ENCODE data around the gene SSR4. TPM values are rescaled to one million over a fixed set of nuclear protein-coding genes. Genes with fewer than 3 reads are reported as not detected.

SSR4 gene
- total and polyA plus RNA-seq, 2 donors (not counting 1 experiment from before 2014, with no cell fraction given): 134 to 297 TPM

- no peaks in the 10 kb centered on the region for H3K27me3 ChIP-seq (replicated peaks in 1 of 4; ENCODE audit: control extremely low read depth in 1 of 4, control insufficient read depth in 3 of 4, insufficient read depth in 4 of 4, low read length in 3 of 4)
- H3K36me3 ChIP-seq (replicated peaks in 1 of 2; ENCODE audit: control extremely low read depth in 1 of 2, control insufficient read depth in 1 of 2, extremely low read depth in 1 of 2, insufficient read depth in 2 of 2, low read length in 1 of 2): no peaks in the 10 kb centered on the region
- H3K9me3 ChIP-seq (ENCODE audit: control extremely low read depth in 1 of 3, control insufficient read depth in 2 of 3, insufficient read depth in 1 of 3, low read length in 2 of 3): no peaks in the 10 kb centered on the region
- WGBS (ENCODE audit: insufficient coverage): 78% methylated on average over 13 of the region's 22 CpGs
- intact Hi-C loops (cut with micrococcal nuclease): no loop called here
- ChIA-PET POLR2A (no interaction called here), CTCF (interaction anchor here (0.6 kb wide), 1 partner anchor 13 kb away, joined by 3 read pairs; no protein-coding TSS in a partner anchor)
- H3K9ac ChIP-seq (ENCODE audit: low read length): no peak overlapping the region
- no peak for TF ChIP-seq EZH2 (IDR thresholded peaks at IDR 0.05; ENCODE audit: borderline replicate concordance, insufficient read depth, low read depth, low read length, poor library complexity, severe bottlenecking)
- TF ChIP-seq CTCF (IDR thresholded peaks at IDR 0.05): no peak
- H3K4me1 ChIP-seq (ENCODE audit: control insufficient read depth in 2 of 2, insufficient read depth in 2 of 2, low read length in 2 of 2): peaks cover 0 to 18% of the 10 kb centered on the region in 2 donors
- no peak overlapping the region for H3K27ac ChIP-seq (ENCODE audit: low read length in 2 of 2)
- Mint-ChIP-seq H3K9me3 (ENCODE audit: insufficient read depth) (no peaks in the 10 kb centered on the region), H3K27ac (no peak overlapping the region), H3K4me3 (no peak overlapping the region), H3K4me1 (peaks cover 14% of the 10 kb centered on the region), H3K27me3 (no peaks in the 10 kb centered on the region)
- no peaks in the 10 kb centered on the region for H4K20me1 ChIP-seq (ENCODE audit: control insufficient read depth, insufficient read depth, low read length, poor library complexity, severe bottlenecking)
- H2AFZ ChIP-seq (ENCODE audit: insufficient read depth, low read depth, low read length, poor library complexity, severe bottlenecking): no peak overlapping the region
- no peak overlapping the region for H3K4me3 ChIP-seq (ENCODE audit: control extremely low read depth in 1 of 5, extremely low read depth in 1 of 5, insufficient read depth in 1 of 5, low read depth in 2 of 5, low read length in 4 of 5)
- no peak for DNase-seq
- ATAC-seq (ENCODE audit: low read depth): no peak
- no peak overlapping the region for H3K4me2 ChIP-seq (replicated peaks; ENCODE audit: low read depth, low read length, poor library complexity, severe bottlenecking)
- no peaks in the 10 kb centered on the region for H3K79me2 ChIP-seq (ENCODE audit: control insufficient read depth, insufficient read depth, low read length)
Measured at GRCh38 chrX:153768311-153769157, 25.9 kb upstream of the SSR4 start.

GRCh38 chrX:153769158-153769864 is 25.2 kb upstream of the SSR4 start:
- Histone ChIP-seq H3K9me3 (ENCODE audit: control extremely low read depth in 1 of 3, control insufficient read depth in 2 of 3, insufficient read depth in 1 of 3, low read length in 2 of 3) (no peaks in the 10 kb centered on the region), H4K20me1 (ENCODE audit: control insufficient read depth, insufficient read depth, low read length, poor library complexity, severe bottlenecking) (no peaks in the 10 kb centered on the region), H3K27ac (ENCODE audit: low read length in 2 of 2) (no peak overlapping the region), H3K79me2 (ENCODE audit: control insufficient read depth, insufficient read depth, low read length) (no peaks in the 10 kb centered on the region), H3K27me3 (replicated peaks in 1 of 4; ENCODE audit: control extremely low read depth in 1 of 4, control insufficient read depth in 3 of 4, insufficient read depth in 4 of 4, low read length in 3 of 4) (no peaks in the 10 kb centered on the region), H3K36me3 (replicated peaks in 1 of 2; ENCODE audit: control extremely low read depth in 1 of 2, control insufficient read depth in 1 of 2, extremely low read depth in 1 of 2, insufficient read depth in 2 of 2, low read length in 1 of 2) (no peaks in the 10 kb centered on the region), H3K4me2 (replicated peaks; ENCODE audit: low read depth, low read length, poor library complexity, severe bottlenecking) (no peak overlapping the region), H2AFZ (ENCODE audit: insufficient read depth, low read depth, low read length, poor library complexity, severe bottlenecking) (no peak overlapping the region), H3K4me1 (ENCODE audit: control insufficient read depth in 2 of 2, insufficient read depth in 2 of 2, low read length in 2 of 2) (peaks cover 0 to 11% of the 10 kb centered on the region in 2 donors), H3K4me3 (ENCODE audit: control extremely low read depth in 1 of 5, extremely low read depth in 1 of 5, insufficient read depth in 1 of 5, low read depth in 2 of 5, low read length in 4 of 5) (no peak overlapping the region), H3K9ac (ENCODE audit: low read length) (no peak overlapping the region)
- DNase-seq (no peak), ATAC-seq (ENCODE audit: low read depth) (no peak)
- Mint-ChIP-seq H3K27me3 (no peaks in the 10 kb centered on the region), H3K4me3 (no peak overlapping the region), H3K27ac (no peak overlapping the region), H3K4me1 (peaks cover 9% of the 10 kb centered on the region), H3K9me3 (ENCODE audit: insufficient read depth) (no peaks in the 10 kb centered on the region)
- TF ChIP-seq CTCF (IDR thresholded peaks at IDR 0.05): no peak
- intact Hi-C loops (cut with micrococcal nuclease): no loop called here
- CTCF ChIA-PET: no interaction called here
- POLR2A ChIA-PET: interaction anchor here (0.6 kb wide), 1 partner anchor 176 kb away, joined by 4 read pairs; no protein-coding TSS in a partner anchor
- WGBS (ENCODE audit: insufficient coverage): 87% methylated on average over 13 of the region's 23 CpGs

All from B cell (primary cell).